Natural killer cell (primary cell): ENCODE data around the gene TRAM2. TPM values are rescaled to one million over a fixed set of nuclear protein-coding genes. Genes with fewer than 3 reads are reported as not detected.
A peak's percentile ranks its signal among the peaks of the same experiment; 100 is the strongest.

ENCODE experiments used
- ATAC-seq, 3 donors: fragments of 150-1000 bp in 2 of 3; fragments of 200-7000 bp in 1 of 3; cut with Tn5 transposase; 1 replicate in 1 of 3; 2 replicates in 2 of 3; pipeline ENCODE4 v1.10.0; 2021; ENCODE audit warnings: mild to moderate bottlenecking in 2 of 3, moderate library complexity in 2 of 3
- DNase-seq, 2 donors: peaks; one replicate each; pipeline versions ENCODE4 v3.0.0 to v3.0.0-alpha.2; 2013 to 2021; ENCODE audit warnings: mixed read lengths in 1 of 2
- H3K27ac ChIP-seq: one replicate; pipeline ENCODE4 v1.5.1; 2013; ENCODE audit warnings: mild to moderate bottlenecking, low read length
- H3K27me3 ChIP-seq: one replicate; pipeline ENCODE4 v1.6.1; 2013; ENCODE audit warnings: low read length; ENCODE audit not compliant: control insufficient read depth, insufficient read depth
- H3K36me3 ChIP-seq: one replicate; pipeline ENCODE4 v1.6.1; 2013; ENCODE audit warnings: low read length; ENCODE audit not compliant: control insufficient read depth, insufficient read depth
- H3K4me1 ChIP-seq: one replicate; pipeline ENCODE4 v1.6.1; 2013; ENCODE audit warnings: low read length; ENCODE audit not compliant: control insufficient read depth, insufficient read depth
- H3K4me3 ChIP-seq: one replicate; pipeline ENCODE4 v1.5.1; 2013; ENCODE audit warnings: low read length
- H3K9me3 ChIP-seq: one replicate; pipeline ENCODE4 v1.6.1; 2013; ENCODE audit warnings: low read length; ENCODE audit not compliant: control insufficient read depth, insufficient read depth
- H3K27ac Mint-ChIP-seq, 2 donors: one replicate each; pipeline ENCODE4 v1.8.0; 2022; ENCODE audit warnings: mild to moderate bottlenecking in 2 of 2, mixed read lengths in 2 of 2, moderate library complexity in 1 of 2
- H3K27me3 Mint-ChIP-seq, 2 donors: one replicate each; pipeline ENCODE4 v1.8.0; 2022; ENCODE audit warnings: low read depth in 2 of 2, mixed read lengths in 2 of 2
- H3K36me3 Mint-ChIP-seq: one replicate; pipeline ENCODE4 v1.8.0; 2022; ENCODE audit warnings: mixed read lengths
- H3K4me1 Mint-ChIP-seq, 2 donors: one replicate each; pipeline ENCODE4 v1.8.0; 2022; ENCODE audit warnings: mixed read lengths in 2 of 2
- H3K4me3 Mint-ChIP-seq: one replicate; pipeline ENCODE4 v1.8.0; 2022; ENCODE audit warnings: mild to moderate bottlenecking, moderate library complexity, mixed read lengths
- H3K9me3 Mint-ChIP-seq, 2 donors: one replicate each; pipeline ENCODE4 v1.8.0; 2022; ENCODE audit warnings: mixed read lengths in 2 of 2
- WGBS: methylation state at CpG from one replicate; pipeline ENCODE4 v1.1.7; 2013; ENCODE audit warnings: missing lambda C conversion rate; ENCODE audit not compliant: insufficient coverage; 5-methylcytosine and 5-hydroxymethylcytosine counted together
- intact Hi-C: fragments of 100-400 bp; cut with micrococcal nuclease; formaldehyde crosslinking; loops from one replicate; pipeline ENCODE4 v1.14.2; 2022
- total RNA-seq, 4 donors: library from RNA; stranded (reverse); fragments of 120-200 nt in 1 of 4; gene quantifications; one replicate each; pipeline versions ENCODE4 v1.2.3 to v1.2.4, GENCODE V29; 2013 to 2022
- TF ChIP-seq, protein P1 (sequence below): fragments of 200-600 bp; IDR thresholded peaks from one replicate; pipeline ENCODE4 v1.8.0; 2022; ENCODE audit warnings: antibody characterized with exemption

Gene TRAM2
- total RNA-seq, 3 donors from 2014 or later (not counting 1 experiment from before 2014, with no cell fraction given), result 16.2 to 20.0 (median 19.2) TPM

DNA sequence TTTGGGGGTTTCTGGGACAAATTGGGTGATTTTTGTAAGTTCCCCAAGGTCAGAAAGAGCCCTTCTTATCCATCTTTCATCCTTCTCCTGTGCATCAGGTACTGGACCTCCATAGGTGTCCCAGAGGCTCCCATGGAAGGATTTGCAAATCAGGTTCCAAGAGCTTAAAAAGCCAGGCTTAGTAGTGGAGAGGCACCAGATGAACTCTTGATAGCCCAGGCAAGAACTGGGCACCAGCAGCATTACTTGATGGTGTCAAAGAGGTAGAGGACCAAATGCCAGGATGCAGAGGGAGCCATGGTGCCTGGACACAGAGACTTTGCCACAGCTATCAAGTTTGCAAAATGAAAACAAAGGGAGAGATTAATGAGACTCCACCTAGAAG, 20.9 kb upstream of the TRAM2 start:
- Histone ChIP-seq H3K4me1 (peaks cover 8% of the 10 kb centered on the region), H3K27ac (no peak overlapping the region), H3K27me3 (no peaks in the 10 kb centered on the region), H3K4me3 (no peak overlapping the region), H3K9me3 (no peaks in the 10 kb centered on the region), H3K36me3 (no peaks in the 10 kb centered on the region)
- no peak overlapping the region for H3K4me3 Mint-ChIP-seq
- peaks cover 6 to 13% of the 10 kb centered on the region in 2 donors for H3K4me1 Mint-ChIP-seq
- DNase-seq (no peak), ATAC-seq (no peak)
- TF ChIP-seq, protein P1, sequence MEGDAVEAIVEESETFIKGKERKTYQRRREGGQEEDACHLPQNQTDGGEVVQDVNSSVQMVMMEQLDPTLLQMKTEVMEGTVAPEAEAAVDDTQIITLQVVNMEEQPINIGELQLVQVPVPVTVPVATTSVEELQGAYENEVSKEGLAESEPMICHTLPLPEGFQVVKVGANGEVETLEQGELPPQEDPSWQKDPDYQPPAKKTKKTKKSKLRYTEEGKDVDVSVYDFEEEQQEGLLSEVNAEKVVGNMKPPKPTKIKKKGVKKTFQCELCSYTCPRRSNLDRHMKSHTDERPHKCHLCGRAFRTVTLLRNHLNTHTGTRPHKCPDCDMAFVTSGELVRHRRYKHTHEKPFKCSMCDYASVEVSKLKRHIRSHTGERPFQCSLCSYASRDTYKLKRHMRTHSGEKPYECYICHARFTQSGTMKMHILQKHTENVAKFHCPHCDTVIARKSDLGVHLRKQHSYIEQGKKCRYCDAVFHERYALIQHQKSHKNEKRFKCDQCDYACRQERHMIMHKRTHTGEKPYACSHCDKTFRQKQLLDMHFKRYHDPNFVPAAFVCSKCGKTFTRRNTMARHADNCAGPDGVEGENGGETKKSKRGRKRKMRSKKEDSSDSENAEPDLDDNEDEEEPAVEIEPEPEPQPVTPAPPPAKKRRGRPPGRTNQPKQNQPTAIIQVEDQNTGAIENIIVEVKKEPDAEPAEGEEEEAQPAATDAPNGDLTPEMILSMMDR, result no peak
- intact Hi-C loops, result loop anchor here (2.0 kb wide), 1 partner anchor 181 kb away; no protein-coding TSS in a partner anchor
- no peaks in the 10 kb centered on the region for H3K36me3 Mint-ChIP-seq
- peaks cover 5 to 18% of the 10 kb centered on the region in 2 donors for H3K27me3 Mint-ChIP-seq
- no peak overlapping the region for H3K27ac Mint-ChIP-seq
- no peaks in the 10 kb centered on the region for H3K9me3 Mint-ChIP-seq

DNA sequence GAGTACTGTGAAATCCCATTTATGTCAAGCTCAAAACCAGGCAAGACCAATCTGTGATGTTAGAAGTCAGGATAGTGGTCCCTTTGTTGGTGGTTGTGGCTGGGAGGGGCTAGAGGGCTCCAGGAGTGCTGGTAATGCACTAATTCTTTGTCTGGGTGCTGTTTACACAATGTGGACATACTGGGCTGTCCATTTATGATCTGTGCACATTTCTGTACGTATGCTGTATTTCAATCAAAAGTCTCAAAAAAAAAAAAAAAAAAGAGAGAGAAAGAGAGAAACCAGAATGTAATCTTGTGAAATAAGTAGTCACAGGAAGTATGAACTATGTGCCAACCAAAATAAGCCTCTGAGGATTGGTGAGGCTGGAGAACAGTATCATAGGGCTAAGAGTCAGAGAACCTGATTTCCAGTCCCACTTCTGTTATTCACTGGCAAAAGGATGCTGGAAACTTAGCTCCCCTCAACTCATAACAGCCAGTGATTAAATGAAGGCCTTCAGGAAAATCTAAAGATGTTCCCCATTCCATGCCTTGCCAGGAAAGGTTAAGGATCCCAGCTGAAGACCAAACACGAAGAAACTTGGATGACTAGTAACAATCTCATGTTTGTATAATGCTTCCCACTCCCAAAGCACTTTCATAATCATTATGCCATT, 19.6 kb upstream of the TRAM2 start:
- Histone ChIP-seq H3K27me3 (no peaks in the 10 kb centered on the region), H3K27ac (no peak overlapping the region), H3K4me3 (no peak overlapping the region), H3K36me3 (no peaks in the 10 kb centered on the region), H3K4me1 (peaks cover 8% of the 10 kb centered on the region), H3K9me3 (no peaks in the 10 kb centered on the region)
- no peak for ATAC-seq
- TF ChIP-seq, protein P1, result no peak
- Mint-ChIP-seq H3K27me3 (peaks cover 5 to 13% of the 10 kb centered on the region in 2 donors), H3K4me1 (peaks cover 6 to 13% of the 10 kb centered on the region in 2 donors), H3K27ac (no peak overlapping the region), H3K9me3 (no peaks in the 10 kb centered on the region), H3K4me3 (no peak overlapping the region), H3K36me3 (no peaks in the 10 kb centered on the region)
- DNase-seq, result no peak
- 75% methylated on average over 2 of the region's 2 CpGs for WGBS
- intact Hi-C loops, result no loop called here

DNA sequence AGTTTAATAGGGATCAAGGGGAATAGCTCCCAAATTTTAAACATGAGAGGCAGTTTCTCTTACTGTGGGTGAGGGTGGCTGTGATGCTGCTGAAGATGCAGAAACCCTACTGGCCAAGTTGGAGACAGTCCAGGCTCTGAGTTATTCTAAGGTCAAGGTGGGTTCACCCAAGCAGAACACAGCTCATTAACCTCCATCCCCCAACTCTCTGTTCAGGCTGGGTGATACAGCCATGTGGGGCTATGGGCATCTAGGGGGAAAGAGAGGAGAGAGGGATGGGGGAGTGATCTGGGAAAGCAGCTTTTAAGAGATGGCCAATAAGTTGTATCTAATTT, 18.9 kb upstream of the TRAM2 start:
- Mint-ChIP-seq H3K36me3 (no peaks in the 10 kb centered on the region), H3K27me3 (peaks cover 2 to 13% of the 10 kb centered on the region in 2 donors), H3K27ac (no peak overlapping the region), H3K4me1 (peaks cover 6 to 13% of the 10 kb centered on the region in 2 donors), H3K4me3 (no peak overlapping the region), H3K9me3 (no peaks in the 10 kb centered on the region)
- Histone ChIP-seq H3K9me3 (no peaks in the 10 kb centered on the region), H3K4me1 (peaks cover 8% of the 10 kb centered on the region), H3K27ac (no peak overlapping the region), H3K4me3 (no peak overlapping the region), H3K27me3 (no peaks in the 10 kb centered on the region), H3K36me3 (no peaks in the 10 kb centered on the region)
- DNase-seq, result no peak
- peak in 1 of 3 donors; percentile 32 for ATAC-seq
- TF ChIP-seq, protein P1, result no peak
- intact Hi-C loops, result no loop called here
